Activated naive CD8-positive, alpha-beta T cell treated with anti-CD3 and anti-CD28 coated beads, Interleukin-2, amount 50 U/mL, for 24 hours (primary cell): ENCODE measurements around the gene GPT2.
A peak's percentile ranks its signal among the peaks of the same experiment; 100 is the strongest.

ENCODE experiments used
- ATAC-seq: fragments of 150-1000 bp; cut with Tn5 transposase; one replicate; pipeline ENCODE4 v1.10.0; 2021
- DNase-seq: peaks from one replicate; pipeline ENCODE4 v3.0.0; 2021
- H3K27ac Mint-ChIP-seq: one replicate; pipeline ENCODE4 v1.8.0; 2021; ENCODE audit warnings: mild to moderate bottlenecking, mixed read lengths
- H3K27me3 Mint-ChIP-seq: one replicate; pipeline ENCODE4 v1.8.0; 2021; ENCODE audit warnings: mixed read lengths
- H3K36me3 Mint-ChIP-seq: one replicate; pipeline ENCODE4 v1.8.0; 2021; ENCODE audit warnings: low read depth, mixed read lengths
- H3K4me1 Mint-ChIP-seq: one replicate; pipeline ENCODE4 v1.8.0; 2021; ENCODE audit warnings: mixed read lengths
- H3K4me3 Mint-ChIP-seq: one replicate; pipeline ENCODE4 v1.8.0; 2021; ENCODE audit warnings: mild to moderate bottlenecking, moderate library complexity, mixed read lengths
- H3K9me3 Mint-ChIP-seq: one replicate; pipeline ENCODE4 v1.8.0; 2021; ENCODE audit warnings: mixed read lengths

GPT2 gene

DNA sequence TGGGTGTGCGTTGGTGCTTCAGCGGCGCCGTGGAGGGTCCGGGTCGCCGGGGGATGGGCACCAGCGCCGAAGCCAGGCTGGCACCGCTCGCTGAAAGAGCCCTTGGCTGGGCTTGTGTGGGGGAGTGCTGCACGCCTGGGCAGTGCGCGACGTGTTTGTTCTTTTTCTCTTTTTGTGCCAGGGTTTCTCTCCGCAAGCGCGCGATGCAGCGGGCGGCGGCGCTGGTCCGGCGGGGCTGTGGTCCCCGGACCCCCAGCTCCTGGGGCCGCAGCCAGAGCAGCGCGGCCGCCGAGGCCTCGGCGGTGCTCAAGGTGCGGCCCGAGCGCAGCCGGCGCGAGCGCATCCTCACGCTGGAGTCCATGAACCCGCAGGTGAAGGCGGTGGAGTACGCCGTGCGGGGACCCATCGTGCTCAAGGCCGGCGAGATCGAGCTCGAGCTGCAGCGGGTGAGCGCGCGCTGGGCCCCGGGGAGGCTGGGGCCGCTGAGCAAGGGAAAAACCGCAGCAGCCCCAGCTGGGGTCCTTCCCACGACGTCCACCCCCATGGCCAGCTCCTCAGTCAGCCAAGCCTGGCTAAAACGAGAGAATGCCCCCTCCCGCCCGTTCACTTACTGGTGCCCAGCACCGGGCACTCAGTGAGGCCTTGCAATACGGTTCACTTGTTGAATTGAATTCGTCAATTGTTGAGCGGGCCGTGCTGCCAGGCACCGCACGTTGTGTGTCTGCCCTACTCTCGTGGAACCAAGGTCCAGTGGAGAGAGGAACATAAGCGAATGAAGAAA lies 541 bp downstream of the GPT2 start:
- H3K4me3 Mint-ChIP-seq, result peak overlapping the region; percentile 82
- H3K36me3 Mint-ChIP-seq, result peaks cover 5% of the 10 kb centered on the region
- H3K27ac Mint-ChIP-seq, result peak overlapping the region; percentile 37
- peaks cover 23% of the 10 kb centered on the region for H3K27me3 Mint-ChIP-seq
- no peaks in the 10 kb centered on the region for H3K9me3 Mint-ChIP-seq
- no peak for ATAC-seq
- peak; percentile 19 for DNase-seq
- H3K4me1 Mint-ChIP-seq, result peaks cover 19% of the 10 kb centered on the region

DNA sequence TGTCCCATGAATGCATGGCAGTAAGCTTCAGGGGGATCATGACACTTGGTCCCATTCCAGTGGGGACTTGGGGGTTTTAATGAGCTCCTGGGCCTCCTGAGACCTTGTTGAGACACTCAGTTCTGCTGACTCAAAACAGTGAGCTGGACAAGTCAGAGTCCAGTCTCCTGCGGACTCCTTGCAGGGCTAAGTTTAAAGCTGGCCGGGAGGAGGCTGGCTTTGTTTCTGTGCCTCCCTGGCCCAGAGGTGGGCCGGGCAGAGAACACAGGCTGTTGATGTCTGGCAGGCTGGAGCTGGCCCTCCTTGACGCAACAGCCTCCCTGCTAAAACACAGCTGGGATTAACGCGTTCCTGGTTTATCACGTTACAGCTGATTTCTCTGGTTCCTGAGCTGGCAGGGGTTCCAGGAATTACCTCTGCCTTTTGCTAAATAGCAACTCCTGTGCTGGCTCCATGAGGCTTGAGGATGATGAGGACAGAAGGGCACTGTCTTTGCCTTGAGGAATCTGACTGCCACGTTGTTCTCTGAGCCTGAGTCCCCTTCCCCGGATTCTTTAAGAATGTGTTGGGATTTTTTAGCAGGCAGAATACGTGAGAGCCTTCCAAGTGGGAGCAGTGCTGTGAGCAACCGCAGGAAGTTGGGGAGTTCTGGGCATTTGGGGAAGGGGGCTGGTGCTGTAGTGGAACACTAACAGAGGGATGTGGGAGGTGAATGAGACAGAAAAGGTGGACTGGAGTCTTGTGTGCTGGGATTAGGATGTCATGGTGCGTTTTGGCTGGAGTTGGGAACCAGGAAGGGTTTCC lies 2.0 kb downstream of the GPT2 start:
- H3K27me3 Mint-ChIP-seq, result peaks cover 17% of the 10 kb centered on the region
- DNase-seq (no peak), ATAC-seq (no peak)
- H3K4me3 Mint-ChIP-seq, result peak overlapping the region; percentile 2
- H3K27ac Mint-ChIP-seq, result no peak overlapping the region
- H3K36me3 Mint-ChIP-seq, result peaks cover 5% of the 10 kb centered on the region
- H3K9me3 Mint-ChIP-seq, result no peaks in the 10 kb centered on the region
- H3K4me1 Mint-ChIP-seq, result peaks cover 19% of the 10 kb centered on the region

DNA sequence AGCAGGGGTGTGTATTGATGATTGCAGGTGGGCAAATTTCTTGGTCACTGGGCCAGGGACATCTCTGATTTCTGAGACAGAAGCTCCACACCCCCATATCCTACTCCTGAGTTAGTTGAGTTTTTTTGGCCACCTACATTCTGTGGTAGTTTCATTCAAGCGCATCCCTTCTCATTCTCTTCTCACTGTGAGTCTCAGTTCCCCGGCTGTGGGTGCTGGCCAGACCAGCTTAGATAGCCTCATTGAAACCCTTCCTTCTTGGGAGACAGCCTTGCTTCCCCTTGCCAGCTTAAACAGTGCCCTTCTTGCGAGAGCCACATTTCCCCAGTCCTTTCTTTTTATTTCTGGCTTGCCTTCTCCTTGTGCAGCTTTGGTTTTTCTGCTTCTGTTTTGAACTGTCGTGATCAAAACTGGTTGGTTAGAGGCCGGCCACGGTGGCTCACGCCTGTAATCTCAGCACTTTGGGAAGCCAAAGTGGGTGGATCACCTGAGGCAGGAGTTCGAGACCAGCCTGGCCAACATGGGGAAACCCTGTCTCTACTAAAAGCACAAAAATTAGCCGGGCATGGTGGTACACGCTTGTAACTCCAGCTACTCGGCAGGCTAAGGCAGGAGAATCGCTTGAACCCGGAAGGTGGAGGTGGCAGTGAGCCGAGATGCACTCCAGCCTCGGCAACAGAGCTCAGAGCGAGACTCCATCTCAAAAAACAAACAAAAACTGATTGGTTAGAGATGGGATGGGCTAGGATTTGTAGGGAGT lies 2.8 kb downstream of the GPT2 start:
- H3K4me1 Mint-ChIP-seq, result peaks cover 21% of the 10 kb centered on the region
- DNase-seq, result no peak
- H3K36me3 Mint-ChIP-seq, result peaks cover 5% of the 10 kb centered on the region
- no peaks in the 10 kb centered on the region for H3K9me3 Mint-ChIP-seq
- no peak overlapping the region for H3K27ac Mint-ChIP-seq
- ATAC-seq, result no peak
- peaks cover 14% of the 10 kb centered on the region for H3K27me3 Mint-ChIP-seq
- H3K4me3 Mint-ChIP-seq, result peak overlapping the region; percentile 2

DNA sequence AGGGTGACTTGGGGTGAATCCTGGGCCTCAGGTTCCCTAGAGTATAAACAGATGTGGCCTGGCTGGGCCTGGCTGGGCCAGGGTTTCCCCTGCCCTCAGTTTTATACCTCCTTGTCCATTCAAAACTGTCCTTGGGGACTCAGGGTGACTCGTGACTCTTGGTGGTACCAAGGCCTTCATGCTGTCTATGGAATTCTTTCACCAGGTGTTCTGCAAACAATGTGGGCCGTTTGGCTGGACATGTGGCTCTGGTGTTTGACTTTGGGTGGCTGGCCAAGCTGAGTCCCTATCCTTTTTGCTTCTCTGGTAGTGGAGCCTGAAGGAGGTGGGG lies 3.3 kb downstream of the GPT2 start:
- Mint-ChIP-seq H3K27me3 (peaks cover 11% of the 10 kb centered on the region), H3K9me3 (no peaks in the 10 kb centered on the region), H3K36me3 (peaks cover 5% of the 10 kb centered on the region), H3K4me1 (peaks cover 20% of the 10 kb centered on the region), H3K4me3 (no peak overlapping the region), H3K27ac (no peak overlapping the region)
- ATAC-seq, result no peak
- no peak for DNase-seq

DNA sequence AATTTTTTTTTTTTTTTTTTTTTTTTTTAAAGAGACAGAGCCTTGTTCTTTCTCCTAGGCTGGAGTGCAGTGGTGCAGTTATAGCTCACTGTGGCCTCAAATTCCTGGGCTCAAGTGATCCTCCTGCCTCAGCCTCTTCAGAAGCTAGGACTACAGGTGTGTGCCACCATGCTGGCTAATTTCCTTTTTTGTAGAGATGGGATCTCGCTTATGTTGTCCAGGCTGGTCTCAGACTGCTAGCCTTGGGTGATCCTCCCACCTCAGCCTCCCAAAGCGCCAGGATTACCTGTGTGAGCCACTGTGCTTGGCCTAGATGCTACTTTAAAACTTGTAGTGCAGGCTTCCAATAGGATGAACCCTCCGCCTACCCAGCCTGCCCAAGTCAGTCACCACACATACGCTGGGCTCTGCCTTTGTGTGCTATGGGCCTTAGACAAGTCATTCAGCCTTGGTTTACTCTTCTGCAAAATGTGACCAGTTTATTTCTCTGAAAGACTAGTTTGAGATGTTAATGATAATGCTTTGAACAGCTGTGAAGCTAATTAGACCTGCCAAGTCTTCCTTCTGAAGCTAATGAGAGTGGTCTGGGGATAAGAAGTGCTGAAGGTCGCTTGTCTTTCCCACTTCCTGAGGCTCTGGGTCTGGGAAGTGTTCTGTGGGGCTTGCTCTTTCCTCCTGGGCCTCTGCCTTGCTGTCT lies 5.2 kb downstream of the GPT2 start:
- Mint-ChIP-seq H3K36me3 (peaks cover 5% of the 10 kb centered on the region), H3K4me1 (peaks cover 9% of the 10 kb centered on the region), H3K4me3 (no peak overlapping the region), H3K9me3 (no peaks in the 10 kb centered on the region), H3K27me3 (peaks cover 4% of the 10 kb centered on the region), H3K27ac (no peak overlapping the region)
- ATAC-seq, result no peak
- DNase-seq, result no peak

DNA sequence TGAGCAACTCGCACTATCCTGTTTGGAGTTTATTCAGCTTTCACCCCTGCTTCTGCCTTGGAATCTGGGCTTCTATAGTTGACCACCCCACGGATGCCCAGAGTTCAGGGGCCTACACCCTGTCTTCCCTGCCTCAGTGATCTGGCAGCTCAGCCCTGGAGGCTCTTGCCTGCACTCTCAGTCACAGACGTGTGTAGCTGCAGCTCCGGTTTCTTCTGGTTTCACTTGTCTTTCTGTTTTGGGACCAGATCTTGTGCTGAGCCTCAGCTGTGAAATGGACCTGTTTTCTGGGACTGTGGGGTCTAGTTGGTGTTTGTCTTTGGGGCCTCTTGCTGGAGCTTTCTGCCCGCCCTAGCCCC lies 5.8 kb downstream of the GPT2 start:
- Mint-ChIP-seq H3K36me3 (peaks cover 5% of the 10 kb centered on the region), H3K4me1 (peaks cover 9% of the 10 kb centered on the region), H3K9me3 (no peaks in the 10 kb centered on the region), H3K27ac (no peak overlapping the region), H3K4me3 (no peak overlapping the region), H3K27me3 (peaks cover 4% of the 10 kb centered on the region)
- ATAC-seq, result no peak
- no peak for DNase-seq

DNA sequence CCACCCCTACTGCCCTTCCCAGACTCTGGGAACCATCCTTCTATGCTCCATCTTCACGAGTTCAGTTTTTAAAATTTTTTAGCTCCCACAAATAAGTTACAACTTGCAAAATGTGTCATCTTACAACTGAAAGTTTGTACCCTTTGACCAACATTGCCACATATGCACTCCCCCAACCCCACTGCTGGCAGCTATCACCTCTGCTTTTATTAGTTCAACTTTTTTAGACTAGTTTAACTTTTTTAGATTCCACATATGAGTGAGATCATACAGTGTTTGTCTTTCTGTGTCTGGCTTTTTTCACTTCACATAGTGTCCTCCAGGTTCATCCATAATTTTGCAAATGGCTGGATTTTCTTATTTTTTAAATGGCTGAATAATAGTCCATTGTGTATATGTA lies 7.7 kb downstream of the GPT2 start:
- Mint-ChIP-seq H3K4me1 (peaks cover 3% of the 10 kb centered on the region), H3K27me3 (no peaks in the 10 kb centered on the region), H3K9me3 (no peaks in the 10 kb centered on the region), H3K36me3 (no peaks in the 10 kb centered on the region), H3K27ac (no peak overlapping the region), H3K4me3 (no peak overlapping the region)
- no peak for ATAC-seq
- no peak for DNase-seq

DNA sequence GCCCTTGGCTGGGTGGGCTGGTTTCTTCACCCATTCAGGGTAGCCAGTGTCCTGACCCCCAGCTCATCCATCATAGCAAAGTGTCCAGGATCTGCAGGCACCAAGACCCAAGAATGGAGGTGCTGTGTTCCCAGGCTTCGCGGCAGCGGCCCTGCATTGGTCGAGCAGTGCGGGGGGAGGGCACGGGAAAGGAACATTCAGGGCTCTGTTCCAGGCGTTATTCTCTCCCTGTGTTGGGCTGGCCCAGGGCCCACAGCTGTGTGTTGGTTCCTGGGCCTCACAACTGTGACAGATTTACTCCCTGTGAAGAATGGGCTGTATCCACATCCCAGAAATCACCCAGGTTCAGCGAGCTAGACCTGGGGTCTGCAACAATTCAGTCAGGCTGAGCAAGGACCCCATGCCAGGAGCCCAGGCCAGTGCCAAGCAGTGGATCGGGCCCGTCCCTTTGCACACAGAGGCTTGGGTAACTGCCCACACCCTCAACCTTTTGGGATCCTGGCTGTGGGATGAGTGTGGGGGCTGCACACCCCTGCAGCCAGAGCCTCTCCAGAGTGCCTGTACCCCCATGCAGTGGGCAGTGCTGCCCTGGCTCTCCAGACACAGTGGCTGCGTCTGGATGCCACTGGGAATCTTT lies 10.0 kb downstream of the GPT2 start:
- no peaks in the 10 kb centered on the region for H3K36me3 Mint-ChIP-seq
- no peak for ATAC-seq
- no peak overlapping the region for H3K27ac Mint-ChIP-seq
- no peaks in the 10 kb centered on the region for H3K9me3 Mint-ChIP-seq
- H3K4me3 Mint-ChIP-seq, result no peak overlapping the region
- no peaks in the 10 kb centered on the region for H3K27me3 Mint-ChIP-seq
- no peak for DNase-seq
- H3K4me1 Mint-ChIP-seq, result peaks cover 3% of the 10 kb centered on the region

DNA sequence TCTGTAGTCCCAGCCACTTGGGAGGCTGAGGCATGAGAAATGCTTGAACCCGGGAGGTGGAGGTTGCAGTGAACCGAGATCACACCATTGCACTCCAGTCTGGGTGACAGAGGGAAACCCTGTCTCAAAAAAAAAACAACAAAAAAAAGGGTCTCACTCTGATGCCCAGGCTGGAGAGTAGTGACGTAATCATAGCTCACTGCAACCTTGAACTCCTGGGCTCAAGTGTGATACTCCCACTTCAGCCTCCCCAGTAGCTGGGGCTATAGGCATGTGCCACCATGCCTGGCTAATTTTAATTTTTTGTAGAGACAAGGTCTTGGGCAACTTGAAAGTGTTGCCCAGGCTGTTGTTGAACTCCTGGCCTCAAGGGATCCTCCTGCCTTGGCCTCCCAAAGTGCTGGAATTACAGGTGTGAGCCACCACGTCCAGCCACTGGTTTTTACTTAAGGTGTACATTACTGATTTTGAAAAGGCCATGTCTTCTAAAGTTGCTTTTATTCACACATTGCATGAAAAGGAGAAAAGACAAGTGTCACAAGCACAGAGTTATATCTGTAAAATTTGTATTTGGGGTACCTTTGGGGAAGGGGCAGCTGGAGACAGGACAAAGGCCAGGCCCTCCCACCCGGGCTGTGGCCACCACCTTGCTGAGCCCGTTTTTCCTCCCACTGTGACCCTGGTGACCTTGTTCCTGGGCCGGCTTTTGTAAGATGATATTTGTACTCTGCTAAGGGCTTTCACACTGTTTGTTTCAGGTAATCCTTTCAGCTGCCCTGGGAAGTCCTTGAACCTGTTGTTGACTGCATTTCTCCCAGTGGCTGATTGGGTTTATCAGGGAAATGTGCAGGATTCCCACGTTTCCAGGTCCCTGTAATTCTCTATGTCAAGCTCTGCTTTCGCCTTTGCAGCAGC lies 11.5 kb downstream of the GPT2 start:
- no peaks in the 10 kb centered on the region for H3K27me3 Mint-ChIP-seq
- no peaks in the 10 kb centered on the region for H3K36me3 Mint-ChIP-seq
- peaks cover 3% of the 10 kb centered on the region for H3K4me1 Mint-ChIP-seq
- H3K27ac Mint-ChIP-seq, result no peak overlapping the region
- H3K9me3 Mint-ChIP-seq, result no peaks in the 10 kb centered on the region
- no peak for DNase-seq
- no peak overlapping the region for H3K4me3 Mint-ChIP-seq
- ATAC-seq, result no peak

DNA sequence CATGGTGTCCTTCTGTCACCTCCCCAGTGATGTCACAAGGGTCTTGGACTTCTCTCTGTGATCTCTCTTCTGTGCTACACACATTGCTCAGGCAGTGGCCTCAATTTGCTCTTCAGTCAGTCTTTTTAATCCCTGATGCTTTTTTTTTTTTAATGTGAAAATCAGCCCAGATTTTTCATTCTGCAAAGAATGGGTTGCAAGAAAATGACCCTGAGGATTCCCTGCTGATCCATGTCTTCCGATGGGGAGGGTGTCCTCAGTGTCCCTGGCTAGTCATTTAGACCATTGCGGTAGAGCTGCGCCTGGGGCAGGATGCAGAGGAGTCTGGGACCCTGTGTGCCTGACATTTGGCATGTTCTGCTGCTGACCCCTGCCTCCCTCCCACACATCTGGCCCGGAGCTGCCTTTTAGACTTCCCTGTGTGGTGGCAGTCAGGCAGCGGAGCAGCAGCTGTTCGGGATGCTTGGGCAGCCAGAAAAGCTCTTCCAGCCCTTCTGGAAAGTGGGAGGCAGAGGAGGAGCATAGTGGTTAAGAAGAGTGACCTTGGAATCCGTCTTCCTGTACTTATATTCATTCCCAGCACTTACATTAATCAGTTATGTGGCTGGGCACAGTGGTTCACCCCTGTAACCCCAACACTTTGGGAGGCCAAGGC lies 12.3 kb downstream of the GPT2 start:
- no peak for DNase-seq
- peaks cover 3% of the 10 kb centered on the region for H3K4me1 Mint-ChIP-seq
- no peak for ATAC-seq
- no peak overlapping the region for H3K4me3 Mint-ChIP-seq
- H3K36me3 Mint-ChIP-seq, result no peaks in the 10 kb centered on the region
- H3K27me3 Mint-ChIP-seq, result no peaks in the 10 kb centered on the region
- no peak overlapping the region for H3K27ac Mint-ChIP-seq
- no peaks in the 10 kb centered on the region for H3K9me3 Mint-ChIP-seq

DNA sequence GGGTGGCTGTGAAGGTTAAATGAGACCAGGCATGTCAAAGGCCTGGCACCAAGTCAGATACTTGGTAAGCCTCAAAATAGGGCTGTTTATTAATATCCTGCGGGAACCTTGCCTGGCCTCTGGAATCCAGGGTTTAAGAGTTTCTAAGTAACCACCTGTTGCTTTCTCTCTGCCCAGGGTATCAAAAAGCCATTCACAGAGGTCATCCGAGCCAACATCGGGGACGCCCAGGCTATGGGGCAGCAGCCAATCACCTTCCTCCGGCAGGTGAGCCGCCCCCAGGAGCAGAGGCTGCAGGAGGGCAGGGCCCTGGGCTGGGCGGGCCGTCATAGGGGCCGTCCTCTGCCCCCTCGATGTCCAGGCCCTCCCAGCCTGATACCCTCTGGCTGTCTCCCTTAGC lies 13.3 kb downstream of the GPT2 start:
- Mint-ChIP-seq H3K27ac (no peak overlapping the region), H3K4me3 (no peak overlapping the region), H3K9me3 (no peaks in the 10 kb centered on the region), H3K4me1 (no peaks in the 10 kb centered on the region), H3K27me3 (no peaks in the 10 kb centered on the region), H3K36me3 (peaks cover 2% of the 10 kb centered on the region)
- no peak for DNase-seq
- ATAC-seq, result no peak

DNA sequence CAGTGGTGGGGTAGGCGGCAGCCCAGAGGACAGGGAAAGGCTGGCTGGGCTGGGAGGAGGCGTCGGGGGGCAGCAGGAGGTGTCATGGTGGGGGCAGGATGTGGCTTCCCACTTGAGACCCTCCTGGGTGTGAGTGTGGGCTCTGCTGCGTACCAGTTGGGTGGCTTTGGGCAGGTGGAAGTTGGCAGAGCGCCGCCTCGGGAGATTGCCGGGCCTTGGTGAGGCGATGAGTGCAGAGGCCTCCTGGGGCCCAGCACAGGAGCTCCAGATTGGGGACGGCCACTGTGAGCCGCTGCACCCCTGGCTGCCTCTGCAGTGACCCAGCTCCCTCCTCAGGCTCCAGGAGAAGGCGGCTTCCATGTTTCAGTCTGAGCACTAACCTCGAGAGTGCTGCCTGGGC lies 13.8 kb downstream of the GPT2 start:
- H3K27ac Mint-ChIP-seq, result no peak overlapping the region
- H3K36me3 Mint-ChIP-seq, result peaks cover 2% of the 10 kb centered on the region

More for the DNA sequence above, 13.8 kb downstream of the GPT2 start:
- ATAC-seq, result no peak
- Mint-ChIP-seq H3K4me3 (no peak overlapping the region), H3K27me3 (no peaks in the 10 kb centered on the region), H3K9me3 (no peaks in the 10 kb centered on the region), H3K4me1 (no peaks in the 10 kb centered on the region)
- no peak for DNase-seq
